GM18861 (cell line): Measurements from ENCODE around the gene LRBA.

ENCODE experiments used
- ATAC-seq: cut with Tn5 transposase; IDR thresholded peaks from one replicate; pipeline ENCODE4 v1.9.1; 2021; ENCODE audit not compliant: unreplicated experiment

Gene LRBA

DNA sequence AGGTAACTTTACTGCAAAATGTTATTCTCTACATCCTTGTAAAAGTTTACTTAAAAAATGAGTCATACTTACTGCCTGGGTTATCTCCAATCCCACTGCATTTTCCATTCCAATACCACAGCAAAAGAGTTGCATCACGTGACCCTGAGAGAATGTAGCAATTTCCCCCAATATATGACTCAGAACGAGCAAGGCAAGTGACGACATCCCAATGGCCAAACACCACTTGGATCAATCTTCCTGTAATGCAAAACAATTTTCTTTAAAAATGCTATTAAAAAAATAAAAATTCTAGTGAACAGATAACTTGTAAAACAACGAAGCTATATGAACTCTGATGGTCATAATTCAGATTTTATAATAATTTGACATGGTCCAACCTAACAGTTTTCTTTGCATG, 712.5 kb downstream of the LRBA start:
- ATAC-seq = no peak

DNA sequence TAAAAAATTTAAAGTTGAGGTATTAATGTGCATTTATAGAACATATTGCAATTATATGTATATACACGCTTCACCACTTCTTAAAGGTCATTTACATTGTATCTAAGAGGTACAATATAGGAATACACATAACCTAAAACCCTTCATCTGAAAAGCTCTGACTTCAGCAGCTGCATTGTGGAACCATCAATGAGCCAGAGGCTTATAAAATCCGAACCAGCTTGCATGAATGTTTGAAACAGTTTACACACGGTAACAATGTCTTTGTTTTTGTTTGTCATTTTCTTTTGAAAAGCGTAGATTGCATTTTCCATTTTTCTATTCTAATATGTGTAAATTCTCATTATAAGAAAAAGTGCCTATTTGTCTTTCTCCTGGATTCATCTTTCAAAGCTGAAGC, 715.3 kb downstream of the LRBA start:
- no peak for ATAC-seq

DNA sequence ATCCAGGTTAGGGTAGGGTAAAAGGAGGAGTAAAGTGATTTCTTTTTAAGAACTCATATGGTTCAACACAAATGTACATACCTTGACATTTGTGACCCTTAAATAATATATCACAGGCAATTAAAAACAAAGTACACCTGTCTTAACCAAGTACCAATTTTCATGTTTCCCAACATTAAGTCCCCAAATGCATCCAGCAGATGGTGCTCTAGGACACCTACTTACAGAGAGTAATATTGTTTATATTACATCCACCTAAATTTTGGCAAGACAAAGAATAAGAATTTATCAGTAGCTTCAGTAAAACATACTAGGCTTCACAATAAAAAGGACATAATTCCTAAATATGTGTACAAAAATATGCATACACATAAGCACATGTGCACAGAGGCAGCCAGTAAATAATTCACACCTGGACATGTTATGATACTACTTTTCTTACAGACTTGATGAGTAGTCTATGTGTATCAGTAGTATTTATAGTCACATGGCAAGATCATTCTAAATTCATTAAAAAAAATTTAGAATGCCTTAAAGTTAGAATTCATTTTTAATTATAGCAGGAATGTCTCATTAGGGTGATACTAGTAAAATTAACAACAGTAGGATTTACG, 717.1 kb downstream of the LRBA start:
- ATAC-seq = no peak

DNA sequence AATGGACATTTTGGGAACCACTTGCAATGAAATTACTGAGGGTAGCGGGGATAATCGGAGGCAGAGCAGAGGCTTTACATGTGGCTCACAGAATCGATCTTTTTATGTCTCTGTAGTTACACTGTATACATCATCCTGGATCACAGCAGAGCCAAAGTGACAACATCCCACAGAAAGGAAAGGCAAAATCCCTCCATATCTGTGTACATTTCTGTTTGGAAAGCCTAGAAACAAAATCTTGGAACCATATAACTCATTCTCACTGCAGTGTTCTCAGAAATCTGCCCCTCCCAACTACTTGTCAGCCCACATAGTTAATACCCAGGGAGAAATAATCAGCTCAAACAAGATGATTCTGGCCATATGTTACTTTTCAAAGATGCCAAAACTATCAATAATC, 725.2 kb downstream of the LRBA start:
- no peak for ATAC-seq

DNA sequence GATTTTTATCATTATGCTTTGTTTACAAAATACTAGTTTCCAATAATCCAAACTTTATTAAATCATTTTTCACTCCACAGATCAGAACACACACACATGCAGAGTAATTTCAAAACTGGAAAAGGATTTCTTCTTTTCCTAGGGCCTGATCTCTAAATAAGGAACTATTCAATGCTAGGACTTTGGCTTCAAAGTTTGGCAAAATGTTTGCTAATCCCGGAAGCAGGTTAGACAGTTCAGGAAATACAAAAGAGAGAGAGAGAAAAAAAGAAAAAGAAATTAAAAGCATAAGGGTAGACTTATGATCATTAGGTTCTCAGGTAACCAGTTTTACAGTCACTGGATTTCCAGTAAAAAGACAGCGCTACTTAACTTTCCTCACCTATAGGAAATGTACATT, 725.9 kb downstream of the LRBA start:
- ATAC-seq = no peak

DNA sequence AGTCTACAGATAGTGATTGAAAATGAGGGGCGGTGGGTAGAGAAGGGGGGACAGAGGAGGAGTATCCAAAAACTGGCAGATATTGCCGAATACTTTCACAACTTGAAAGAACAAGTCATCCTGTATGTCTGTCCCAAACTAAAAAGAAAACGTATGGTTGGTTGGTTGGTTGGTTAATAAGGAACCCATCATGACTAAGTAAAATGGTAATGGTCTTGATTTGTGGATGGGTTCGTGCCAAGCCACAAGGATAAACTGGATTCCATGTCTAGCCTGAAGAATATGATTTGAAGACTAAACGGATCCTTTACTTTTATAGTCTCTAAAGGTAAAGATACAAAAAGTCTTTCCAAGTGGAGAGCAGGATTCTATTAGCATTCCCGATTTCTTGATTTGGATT, 728.4 kb downstream of the LRBA start:
- no peak for ATAC-seq

DNA sequence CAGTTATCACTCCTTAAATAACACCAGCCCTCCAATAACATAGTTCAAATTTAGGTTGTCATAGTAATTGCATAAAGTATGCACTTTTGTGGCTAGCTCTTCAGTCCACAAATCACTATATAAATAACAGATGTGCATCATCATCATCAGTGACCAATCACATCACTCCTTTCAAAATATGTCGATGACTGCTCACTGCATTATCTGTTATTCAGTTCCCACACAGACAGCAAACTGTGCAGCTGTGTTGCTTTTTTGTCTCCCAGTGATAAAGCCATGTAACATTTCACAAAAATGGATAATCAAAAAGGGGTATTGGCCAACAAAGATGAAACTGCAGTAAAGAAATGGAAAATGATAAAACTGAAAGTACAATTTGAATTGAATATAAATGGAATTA, 731.4 kb downstream of the LRBA start:
- no peak for ATAC-seq

DNA sequence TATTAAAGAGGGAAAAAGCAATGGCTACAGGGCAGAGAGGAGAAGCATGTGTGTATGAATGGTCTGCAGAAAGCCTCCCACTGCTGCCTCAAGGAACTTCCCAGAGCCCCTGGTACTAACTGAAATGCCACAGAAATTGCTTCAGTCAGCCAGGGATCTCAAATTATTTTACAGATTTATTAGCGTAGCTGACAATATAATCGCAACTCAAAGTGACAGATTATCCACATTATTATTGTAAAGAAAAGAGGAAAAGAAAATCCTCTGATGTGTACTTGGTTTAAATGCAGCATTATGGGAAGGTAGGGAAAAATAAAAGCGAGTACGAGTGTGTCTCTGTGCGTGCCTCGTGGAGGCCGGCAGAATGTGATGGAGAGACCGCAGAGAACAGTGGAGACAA, 734.1 kb downstream of the LRBA start:
- ATAC-seq = no peak

DNA sequence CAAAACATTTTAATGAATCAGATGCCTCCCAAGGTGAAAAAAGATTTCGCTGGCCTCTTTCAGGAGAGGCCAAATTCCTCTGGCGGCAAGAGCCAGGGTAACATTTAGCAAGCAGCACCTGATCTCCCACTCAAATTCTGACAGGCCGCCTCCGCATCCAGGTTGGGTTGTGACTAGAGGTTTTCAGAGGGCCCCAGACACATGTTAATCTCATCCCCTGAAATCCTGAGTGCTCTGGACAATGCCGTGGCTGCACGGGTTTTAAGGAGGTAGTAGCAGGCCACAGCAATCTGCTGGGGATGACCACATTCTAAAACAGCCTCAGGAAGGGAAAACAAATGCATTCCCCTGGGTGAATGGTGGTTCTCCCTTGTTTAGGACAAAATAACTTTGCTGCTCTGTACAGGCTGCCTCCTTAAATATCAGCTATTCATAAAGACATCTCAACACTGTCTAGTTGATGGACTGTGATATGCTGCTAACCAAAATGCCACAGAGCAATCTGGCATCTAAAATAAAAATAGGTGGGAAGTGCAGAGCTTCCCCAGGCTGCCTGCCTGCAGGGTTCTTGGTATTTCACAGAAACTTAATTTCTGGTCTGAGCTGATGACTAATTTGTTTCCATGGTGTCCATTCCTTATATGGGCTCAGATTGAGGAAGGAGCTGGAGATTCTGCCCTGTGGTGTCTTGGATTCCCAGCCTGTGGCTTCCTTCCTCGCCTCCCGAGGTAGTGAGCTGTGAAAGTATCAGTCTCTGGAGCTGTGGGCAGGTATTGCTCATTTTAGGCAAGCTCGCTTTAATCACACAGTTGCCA, 734.8 kb downstream of the LRBA start:
- ATAC-seq = no peak

DNA sequence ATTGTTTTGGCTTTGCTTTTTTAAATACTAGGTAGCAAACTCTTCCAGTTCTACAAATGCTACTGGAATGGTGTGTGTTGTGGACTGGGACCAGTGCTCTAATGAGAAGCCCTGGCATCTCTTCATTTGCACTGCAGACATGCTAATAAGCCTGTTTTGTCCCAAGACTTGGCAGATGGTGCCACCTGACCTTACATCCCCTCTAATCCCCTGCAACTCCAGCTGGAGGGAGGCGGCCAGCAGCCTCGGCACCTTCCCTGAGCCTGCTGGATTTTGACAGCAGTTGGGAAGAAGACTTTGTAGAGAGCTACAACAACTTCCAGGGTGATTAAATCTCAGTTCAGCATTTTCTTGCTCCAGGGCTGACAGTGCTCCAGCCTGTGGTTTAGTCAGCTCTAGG, 736.9 kb downstream of the LRBA start:
- no peak for ATAC-seq

DNA sequence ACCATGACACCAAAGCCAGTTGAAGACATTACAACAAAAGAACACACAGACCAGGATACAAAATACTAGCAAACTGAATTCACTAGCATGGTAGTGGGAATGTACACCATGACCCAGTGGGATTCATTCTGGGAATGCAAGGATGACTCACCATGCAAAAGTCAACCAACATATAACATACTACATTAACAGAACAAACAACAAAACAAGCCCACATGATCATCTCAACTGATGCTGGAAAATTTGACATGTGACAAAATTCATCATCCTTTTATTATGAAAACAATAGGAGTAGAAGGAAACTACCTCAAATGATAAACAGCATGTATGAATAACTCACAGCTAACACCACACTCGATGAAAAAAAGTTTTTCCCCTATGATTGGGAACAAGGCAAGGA, 746.6 kb downstream of the LRBA start:
- ATAC-seq = no peak

DNA sequence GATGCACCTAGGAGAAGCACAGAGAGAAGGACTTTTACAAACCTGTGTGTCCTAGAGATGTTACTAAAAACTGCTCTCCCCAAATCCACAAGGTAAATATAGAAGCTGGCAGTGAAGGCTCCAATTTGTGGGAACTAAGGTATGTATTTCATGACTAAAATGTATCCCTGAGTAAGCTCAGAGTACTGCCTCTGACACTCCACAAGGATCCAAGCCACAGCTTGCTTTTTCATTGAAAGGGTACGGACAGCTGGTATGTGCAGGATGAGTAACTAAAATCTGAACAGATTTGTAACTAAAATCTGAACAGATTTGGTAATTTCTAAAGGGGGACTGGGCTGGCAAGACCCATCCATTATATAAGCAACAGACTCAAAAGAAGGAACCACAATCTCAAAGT, 749.3 kb downstream of the LRBA start:
- ATAC-seq = no peak

DNA sequence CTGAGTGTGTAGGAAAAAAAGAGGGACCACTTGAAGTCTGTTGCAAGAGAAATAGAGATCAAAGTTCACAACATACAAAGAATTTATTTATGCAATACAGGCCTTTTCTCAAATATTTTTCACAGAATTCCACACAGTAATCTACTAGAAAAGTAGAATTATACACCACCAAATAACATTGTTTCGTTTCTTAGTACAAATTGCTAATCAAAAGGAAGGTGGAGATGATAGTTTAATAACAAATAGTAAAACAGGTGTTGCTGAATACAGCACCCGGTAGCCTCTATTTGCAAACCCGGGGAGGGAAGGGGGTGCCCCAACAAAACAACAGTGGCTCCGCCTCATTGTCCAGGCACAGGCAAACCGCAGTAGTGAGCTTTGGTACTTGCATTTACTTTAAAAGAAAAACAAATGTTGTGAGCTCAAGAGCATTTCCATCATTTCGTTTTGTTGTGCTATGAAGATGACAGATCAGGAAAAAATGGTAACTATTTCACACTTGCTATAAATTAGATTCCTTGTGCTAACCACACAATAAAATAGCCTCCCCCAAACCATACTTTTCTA, 750.4 kb downstream of the LRBA start:
- ATAC-seq = no peak

DNA sequence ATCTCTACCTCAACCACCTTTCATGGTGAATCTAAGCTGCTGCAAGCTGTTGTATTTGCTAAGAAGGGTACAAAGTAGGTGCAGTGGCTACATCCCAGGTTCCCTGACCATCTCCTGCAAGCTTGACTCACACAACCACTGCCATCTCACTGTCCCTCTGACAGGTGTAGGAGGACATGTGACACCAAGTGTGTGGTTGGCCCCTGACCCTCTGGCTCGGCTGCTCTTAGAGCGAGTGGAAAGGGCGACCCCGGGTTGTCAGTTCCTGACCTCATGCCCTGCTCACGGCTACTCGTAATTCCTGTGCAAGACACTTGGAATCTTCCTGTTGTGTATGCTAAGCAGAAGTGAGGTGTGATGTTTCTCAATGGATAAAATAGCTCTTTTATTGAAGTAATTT, 752.5 kb downstream of the LRBA start:
- no peak for ATAC-seq

DNA sequence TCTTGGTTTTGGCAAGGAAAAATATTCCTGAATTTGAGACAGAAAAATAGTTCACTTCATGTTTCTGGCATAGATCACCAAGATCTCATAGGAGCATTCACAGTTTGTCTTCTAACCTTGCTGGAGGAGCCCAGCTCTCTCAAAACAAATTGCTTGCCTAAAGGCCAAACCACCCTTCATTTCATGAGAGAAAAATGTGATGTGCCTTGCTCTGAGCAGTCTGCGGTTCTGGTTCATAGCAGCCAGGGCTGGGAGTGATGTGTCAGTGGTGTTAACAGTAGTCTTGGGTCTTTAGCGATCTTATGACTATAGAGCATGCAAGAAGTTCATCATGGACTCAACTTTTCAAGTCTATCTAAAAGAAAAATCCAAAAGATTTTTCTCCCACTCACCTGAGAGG, 753.5 kb downstream of the LRBA start:
- no peak for ATAC-seq

DNA sequence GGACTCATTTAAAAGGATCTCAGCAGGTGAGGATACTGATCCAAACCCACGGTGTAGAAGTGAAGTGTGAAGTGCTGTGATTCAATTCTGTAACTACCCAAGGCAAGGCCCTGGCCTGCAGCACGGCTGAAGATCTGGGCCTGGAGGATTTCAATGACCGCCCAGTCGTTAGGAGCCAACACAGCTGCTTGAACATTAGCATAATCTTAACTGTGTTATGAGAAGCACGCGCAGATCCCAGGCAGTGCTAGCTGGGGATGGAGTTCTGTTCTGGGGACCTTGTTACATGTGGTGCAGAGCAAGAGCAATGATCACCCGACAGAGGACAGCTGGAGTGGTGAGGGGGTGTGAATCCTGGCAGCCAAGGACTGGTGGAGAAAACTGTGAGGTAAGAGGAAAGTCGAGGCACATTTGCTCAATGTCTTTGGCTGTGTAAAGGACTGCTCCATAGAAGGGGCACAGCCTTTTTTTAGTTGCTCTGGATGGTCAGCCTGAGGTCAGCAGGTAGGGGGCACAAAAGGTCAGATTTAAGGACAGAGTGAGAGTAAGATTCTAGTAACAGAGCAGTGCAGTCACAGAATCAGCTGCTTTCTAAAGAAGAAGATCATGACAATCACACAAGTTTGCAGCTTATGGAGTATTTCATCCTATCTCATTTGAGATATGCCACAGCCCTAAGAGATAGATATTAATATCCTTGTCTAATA, 755.1 kb downstream of the LRBA start:
- ATAC-seq = no peak

DNA sequence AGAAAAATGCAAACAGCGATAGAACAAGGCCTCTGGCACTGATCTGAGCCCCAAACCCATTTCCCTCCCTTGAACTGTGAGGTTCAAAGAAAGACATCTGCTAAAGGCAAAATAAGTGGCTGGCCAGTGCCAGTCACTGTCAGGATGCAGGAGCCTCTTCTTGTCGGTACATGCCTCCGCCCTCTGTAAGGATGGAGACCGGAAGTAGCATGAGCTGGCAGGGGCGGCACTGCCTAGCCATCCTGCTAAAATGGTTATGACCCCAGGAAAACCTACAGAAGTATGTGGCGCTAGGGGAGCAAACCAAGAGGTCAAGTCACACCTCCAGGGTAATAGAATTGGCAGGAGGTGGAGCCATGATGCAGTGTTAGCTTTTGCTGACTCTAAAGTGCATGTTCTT, 756.5 kb downstream of the LRBA start:
- ATAC-seq = no peak

DNA sequence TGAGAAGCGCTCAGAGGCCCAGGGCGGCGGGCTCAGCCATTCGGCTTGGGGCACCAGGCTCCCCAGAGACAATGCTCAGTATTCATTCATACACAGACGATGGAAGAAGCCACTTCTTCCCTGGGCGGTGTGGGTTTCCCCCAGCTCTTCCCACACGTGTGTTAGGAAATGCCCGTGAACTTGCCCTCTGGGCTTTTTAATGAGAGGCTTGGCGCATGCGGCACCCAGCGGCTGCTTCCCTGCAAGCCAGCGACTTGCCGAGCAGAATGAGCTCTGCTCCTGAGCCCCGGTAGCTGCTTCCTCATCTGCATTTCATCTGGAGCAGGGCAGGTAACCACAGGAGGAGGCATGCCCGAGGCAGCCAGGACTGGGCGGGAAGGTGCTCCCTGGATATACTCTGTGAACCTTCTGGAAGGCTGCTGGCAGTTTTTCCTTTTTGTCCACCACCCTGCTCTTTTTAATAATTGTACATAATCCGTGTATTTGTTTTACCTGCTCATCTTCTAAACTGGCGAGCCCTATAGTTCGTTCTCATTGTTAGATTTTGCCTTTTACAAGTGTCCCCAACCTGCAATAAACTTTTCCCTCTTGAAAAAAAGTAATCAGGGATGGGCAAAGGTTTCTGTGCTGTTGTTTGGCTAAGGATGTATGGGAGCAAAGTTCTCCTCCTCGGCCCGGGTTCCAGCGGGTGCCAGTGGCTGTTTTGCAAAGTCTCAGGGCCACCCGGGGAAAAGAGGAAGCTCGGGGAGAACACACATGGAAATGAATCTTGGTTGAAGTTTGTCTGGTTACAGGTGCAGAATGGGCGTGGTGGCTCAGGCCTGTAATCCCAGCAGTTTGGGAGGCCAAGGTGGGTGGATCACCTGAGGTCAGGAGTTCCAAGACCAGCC, 758.0 kb downstream of the LRBA start:
- ATAC-seq = no peak

DNA sequence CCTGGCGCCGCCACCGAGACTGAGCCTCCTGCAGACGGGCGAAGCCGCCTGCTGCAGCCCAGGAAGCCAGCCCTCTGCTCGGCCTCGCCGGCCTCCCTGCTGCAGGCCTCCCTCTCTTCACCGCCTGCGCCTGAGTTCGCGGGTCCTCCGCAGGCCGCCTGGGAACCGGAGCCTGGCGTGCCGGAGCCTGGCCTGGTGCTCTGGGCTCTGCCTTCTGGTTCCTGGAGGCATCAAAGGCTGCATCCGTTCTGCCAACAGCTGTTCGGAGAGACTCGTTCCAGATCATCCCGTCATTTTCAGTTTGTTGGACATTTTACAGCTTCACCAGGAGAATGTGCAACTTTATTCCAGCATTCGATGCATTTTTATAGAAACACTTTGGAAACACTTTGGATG, 758.9 kb downstream of the LRBA start:
- ATAC-seq = no peak

DNA sequence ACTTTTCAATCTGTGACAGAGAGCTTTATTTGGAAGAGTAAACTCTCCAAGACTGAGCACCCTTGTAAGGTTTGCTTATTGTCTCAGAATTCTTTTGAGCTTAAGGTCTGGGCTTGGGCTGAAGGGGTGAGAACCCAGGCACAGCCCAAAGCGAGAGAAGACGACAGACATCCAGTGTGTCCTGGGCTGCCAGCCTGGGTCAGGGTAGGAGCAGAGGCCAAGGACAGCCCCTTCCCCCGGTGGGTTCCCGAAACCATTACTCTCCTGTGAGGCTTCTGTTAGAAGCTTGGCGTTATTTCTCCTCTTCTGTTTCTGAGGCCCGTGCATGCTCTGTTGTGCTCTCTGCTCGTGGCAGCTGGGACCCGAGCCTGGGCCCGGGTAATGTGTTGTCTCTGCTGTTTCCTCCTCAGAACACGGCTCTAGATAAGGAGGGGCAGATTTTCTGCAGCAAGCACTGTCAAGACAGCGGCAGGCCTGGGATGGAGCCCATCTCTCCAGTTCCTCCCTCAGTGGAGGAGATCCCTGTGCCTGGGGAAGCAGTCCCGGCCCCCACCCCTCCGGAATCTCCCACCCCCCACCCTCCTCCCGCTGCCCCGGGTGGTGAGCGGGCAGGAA, 759.4 kb downstream of the LRBA start:
- no peak for ATAC-seq
